Body of pancreas (tissue), 4 donors: ENCODE results near the gene CTNND2.

Source experiments
- CTCF ChIP-seq, 7 experiments: fragments of 450-650 bp in 4 of 7; fragments of 200-600 bp in 3 of 7; sonication (generic) in 3 of 7; IDR thresholded peaks; one replicate each; pipeline ENCODE4 v1.5.1; 2016 to 2019; ENCODE audit warnings: antibody characterized with exemption in 7 of 7
- POLR2A ChIP-seq, 3 donors: fragments of 450-650 bp; IDR thresholded peaks; one replicate each; pipeline ENCODE4 v1.6.1; 2016; ENCODE audit warnings: antibody characterized with exemption in 3 of 3, mild to moderate bottlenecking in 2 of 3

GRCh38 chr5:11146171-11146570 is 758.1 kb downstream of the CTNND2 start:
- TF ChIP-seq CTCF (IDR thresholded peaks at IDR 0.05) (no peak), POLR2A (IDR thresholded peaks at IDR 0.05) (no peak)
